ENCODE data around the gene NANS.
"Not testable (repeated sequence)": the region's sequence is repeated elsewhere in the genome, so short reads cannot be mapped to it uniquely, and the experiment has no call there.

NANS gene

DNA sequence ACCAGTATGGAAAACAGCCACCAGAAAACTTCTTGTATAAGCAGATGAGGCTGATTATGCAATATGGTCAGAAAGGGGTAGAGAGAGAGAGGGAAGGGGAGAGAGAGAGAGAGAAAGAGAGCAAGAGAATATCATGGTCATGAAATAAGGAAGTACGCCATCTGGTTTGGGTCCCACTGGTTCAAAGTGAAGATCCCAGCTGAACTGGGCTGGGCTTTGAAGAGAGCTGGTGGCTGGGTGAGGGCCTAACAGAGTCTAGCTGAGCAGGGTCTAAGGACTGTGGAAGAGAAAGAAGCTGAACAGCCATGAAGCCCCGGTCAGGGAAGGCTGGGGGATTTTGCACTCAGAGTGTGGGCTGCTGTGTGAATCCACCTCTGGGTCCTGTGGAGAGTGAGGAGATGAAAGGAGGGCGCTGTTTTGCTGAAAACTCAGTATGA is 47.9 kb downstream of the NANS start:
- peak; percentile 96 for DNase-seq

DNA sequence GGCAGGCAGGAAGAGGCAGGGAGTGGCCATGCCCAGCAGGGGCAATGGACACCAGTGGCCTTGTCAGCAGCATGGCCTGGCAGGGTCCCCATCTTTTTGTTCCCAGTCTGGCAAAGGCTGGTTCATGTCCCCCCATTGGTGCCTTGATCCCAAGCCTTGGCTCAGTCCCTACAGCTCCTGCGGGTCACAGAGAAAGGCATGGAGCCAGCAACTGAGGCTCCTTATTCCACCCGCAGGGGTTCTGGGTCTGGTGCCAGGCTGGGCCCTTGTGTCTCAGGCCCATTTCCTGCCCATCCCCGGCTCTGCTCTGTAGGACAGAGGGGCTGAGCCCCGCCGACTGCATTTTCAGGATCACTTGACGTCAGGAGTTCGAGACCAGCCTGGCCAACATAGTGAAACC is 48.5 kb downstream of the NANS start:
- no peak for DNase-seq

DNA sequence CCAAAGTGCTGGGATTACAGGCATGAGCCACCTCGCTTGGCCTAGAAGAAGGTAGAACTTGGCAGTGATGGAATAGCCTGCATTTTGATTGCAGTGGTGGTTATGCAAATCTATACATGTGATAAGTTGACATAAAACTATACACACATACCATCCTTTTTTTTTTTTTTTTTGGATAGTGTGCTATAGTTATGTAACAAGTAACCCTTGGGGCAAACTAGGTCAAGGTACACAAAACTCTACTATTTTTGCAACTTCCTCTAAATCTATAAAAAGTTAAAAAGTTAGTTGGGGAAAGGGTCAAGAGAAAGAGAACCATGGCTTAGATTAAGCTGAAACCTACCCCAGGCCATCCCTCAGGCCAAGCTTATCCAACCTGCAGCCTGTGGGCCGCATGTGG is 51.4 kb downstream of the NANS start:
- no peak for DNase-seq

DNA sequence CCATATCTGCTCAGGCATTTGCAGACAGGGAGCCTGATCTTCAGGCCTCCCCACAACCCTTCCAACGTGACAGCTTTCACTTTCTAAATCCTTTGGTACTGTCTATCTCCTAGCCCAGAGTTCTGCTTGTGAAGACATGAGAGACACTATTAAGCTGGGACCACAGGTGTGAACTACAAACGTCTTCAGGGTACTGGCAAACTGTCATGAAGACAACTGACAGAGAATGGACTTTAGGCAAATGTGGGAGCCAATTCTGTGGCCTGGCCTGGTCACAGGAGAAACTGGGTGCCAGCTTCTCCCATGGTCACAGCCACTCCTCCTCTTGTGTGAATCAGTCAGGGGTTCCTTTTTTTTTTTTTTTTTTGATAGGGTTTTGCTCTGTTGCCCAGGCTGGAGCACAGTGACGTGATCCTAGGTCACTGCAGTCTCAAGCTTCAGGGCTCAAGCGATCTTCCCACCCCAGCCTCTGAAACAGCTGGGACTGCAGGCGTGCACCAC is 52.0 kb downstream of the NANS start:
- DNase-seq, result no peak

DNA sequence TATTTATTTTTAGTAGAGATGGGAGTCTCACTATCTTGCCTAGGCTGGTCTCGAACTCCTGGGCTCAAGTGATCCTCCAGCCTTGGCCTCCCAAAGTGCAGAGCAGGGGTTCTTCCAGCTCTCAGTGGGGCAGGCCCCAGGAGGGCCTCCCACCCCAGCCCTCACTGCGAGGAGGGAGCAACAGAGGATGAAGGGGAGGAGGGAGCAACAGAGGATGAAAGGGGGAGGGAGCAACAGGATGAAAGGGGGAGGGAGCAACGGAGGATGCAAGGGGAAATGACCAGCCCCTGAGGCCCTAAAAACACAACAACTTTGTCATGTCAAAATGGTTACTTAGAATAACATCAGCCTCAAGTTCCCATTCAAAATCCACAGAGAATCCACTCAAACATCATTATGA is 52.5 kb downstream of the NANS start:
- no peak for DNase-seq

DNA sequence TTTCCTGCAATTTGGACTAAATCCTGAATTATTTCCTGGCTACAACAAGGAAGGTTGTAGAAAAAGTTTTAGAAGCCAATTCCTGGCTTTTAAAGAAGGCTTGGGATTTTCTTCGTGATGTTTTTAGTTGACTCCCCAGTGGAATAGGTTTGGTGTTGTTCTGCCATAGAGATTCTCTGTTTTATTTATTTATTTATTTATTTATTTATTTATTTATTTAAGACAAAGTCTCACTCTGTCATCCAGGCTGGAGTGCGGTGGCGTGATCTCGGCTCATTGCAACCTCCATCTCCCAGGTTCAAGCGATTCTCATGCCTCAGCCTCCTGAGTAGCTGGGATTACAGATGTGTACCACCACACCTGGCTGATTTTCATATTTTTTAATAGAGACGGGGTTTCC is 60.6 kb downstream of the NANS start:
- not testable (repeated sequence) for DNase-seq

DNA sequence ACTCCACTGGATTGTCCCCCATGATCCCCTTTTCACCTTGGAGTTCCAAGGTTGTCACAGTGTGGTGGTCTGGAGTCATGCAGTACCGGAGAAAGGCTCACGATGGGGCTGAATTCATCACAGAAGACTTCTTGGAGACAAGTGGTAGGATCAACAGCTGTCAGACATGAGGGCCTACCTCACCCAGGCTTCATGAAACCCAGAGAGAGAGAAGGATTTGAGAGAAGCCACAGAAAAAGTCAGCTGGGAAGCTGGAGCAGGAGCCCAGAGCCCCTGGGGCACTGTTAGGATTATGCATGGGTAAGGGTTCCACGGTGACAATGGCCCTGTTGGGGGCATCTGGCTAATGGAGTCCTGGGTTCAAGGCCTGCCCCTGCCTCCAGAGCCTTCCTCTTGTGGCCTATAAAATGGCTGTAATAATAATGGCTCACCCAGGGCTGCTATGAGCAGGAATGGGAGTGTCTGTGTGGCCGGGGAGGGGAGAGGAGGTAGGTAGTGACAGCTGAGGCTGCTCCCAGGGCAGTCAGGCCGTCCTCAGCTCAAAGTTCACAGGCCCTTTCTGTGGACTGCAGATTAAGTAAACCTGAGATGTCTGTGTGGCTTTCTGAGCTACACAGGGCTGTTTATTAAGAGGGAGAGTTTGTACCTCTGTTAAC is 61.6 kb downstream of the NANS start:
- DNase-seq, result peak; percentile 61

DNA sequence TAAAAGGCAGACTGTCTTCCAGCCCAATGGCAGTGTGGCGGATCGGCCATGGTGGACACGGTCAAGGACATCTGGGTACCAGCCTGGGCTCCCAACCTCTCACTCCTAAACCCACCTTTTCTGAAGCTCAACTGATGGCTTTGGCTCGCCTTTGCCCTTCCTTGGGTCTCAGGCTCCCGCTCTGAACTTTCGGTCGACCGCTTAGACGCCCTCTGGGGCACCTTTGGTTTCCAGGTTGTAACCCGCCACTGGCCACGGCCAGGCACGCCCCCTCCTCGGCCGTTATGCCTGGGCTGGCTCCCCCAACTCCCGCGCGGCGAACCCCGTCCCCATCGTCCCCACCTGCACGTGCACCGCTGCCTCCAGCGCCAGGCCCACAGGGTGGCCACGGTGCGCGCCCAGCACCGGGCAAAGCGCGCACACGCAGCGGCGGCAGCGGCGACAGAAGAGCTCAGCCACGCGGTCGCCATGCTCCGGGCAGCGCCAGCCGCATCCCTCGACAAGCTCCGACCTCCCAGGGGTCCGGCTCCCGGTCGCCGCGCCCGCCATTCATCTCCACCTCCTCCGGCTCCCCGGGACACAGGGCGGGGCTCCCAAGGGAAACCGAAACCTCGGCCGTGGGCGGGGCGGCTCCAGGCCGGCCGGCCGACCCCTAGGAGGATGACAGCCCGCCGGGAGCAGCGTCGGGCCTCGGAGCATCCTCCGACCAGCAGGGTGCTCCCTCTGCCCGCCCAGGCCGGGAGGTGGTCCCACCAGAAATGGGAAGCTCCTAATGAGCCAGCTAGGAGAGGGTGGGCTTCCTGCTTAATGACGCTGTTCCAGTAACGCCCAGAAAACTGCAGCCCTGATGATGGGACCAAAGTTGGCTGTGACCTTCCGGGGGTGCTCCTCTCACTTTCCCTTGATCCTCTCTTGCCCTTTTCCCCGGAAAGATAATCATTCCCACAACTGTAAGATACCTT is 62.4 kb downstream of the NANS start, which contains the start of gene TRIM14:
Gene TRIM14, minus strand, starts transcription at position 583 of the 962 bp plus-strand sequence. Its CDS starts 34 bp downstream, at position 549.
- DNase-seq, result peak; percentile 52

DNA sequence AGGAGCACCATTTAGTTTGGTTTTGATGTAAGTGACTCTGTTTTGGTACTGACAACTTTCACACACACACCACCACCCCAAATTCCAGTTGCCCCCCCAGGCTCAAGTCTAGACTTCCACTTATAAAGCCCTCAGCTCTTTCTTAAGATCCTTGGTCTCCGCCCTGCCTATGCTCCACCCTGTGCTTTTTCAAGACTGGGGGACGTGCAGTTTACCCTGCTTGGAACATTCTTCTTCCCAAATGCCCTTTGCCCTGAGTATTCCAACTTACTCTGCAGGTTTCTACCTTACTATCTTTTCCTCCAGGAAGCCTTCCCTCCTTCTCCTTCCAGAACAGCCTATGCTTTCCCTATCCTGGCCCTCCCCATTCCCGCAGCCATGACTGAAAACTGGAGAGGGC is 63.9 kb downstream of the NANS start:
- no peak for DNase-seq

DNA sequence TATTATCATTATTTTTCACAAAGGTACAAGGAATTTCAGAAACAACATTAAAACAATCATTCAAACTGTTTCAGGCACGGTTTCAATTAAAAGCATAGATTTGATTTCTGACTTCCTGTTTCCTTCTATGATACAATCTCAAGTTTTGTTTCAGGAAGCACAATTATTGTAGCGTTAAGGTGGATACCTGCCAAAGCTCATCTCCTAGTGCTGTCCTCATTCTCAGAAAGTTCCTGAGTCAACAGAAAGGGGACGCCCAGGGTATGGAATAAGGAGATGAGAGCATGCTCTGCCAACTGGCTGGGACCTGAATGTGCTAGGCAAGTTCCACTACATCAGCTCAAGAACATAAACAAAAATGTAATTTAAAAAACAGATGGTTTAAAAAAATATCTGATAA is 64.5 kb downstream of the NANS start:
- DNase-seq, result peak; percentile 56

DNA sequence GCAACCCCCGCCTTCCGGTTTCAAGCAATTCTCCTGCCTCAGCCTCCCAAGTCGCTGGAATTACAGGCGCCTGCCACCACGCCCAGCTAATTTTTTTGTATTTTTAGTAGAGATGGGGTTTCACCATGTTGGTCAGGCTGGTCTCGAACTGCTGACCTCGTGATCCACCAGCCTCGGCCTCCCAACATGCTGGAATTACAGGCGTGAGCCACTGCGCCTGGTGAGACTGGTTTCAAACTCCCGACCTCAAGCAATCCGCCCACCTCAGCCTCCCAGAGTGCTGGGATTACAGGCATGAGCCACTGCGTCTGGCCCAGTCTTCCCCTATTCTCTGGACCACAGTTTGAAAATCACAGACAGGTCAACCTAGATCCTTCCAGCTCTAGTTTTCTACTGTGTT is 67.6 kb downstream of the NANS start:
- DNase-seq, result not testable (repeated sequence)

DNA sequence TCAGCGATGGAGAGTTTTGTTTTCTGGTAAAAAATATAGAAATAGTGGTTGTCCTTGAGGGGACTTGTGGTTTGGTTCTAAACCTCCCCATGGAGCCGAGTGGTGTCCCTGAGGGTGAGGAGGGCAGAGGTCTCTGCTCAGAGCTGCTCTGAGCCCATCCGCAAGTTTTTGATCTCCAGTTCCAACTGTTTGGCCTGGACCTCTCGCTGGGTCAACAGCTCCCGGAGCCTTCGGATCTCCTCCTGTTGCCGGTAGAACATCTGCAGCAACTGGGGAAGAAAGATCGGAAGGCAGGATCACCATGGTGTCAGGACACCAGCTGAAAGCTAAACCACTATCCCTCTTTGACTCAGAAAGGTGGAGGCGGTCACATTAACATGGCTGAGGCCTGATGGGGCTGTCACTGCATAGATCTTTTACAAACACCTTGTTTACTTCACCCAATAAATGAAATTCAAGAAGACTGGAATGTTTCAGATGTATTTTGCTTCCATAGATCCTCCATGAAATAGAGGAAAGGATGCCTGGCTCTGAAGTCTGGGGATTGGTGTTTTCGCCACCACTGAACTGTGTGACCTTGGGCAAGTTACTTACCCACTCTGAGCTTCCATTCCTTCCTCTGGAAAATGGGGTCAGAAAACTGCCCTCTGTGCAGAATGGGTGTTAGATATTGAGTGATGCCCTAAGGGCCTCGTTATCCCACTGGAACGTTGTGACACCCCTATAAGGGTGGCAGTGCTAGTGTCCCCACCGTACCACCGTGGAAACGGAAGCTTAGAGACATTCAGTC is 68.3 kb downstream of the NANS start:
- DNase-seq, result no peak

DNA sequence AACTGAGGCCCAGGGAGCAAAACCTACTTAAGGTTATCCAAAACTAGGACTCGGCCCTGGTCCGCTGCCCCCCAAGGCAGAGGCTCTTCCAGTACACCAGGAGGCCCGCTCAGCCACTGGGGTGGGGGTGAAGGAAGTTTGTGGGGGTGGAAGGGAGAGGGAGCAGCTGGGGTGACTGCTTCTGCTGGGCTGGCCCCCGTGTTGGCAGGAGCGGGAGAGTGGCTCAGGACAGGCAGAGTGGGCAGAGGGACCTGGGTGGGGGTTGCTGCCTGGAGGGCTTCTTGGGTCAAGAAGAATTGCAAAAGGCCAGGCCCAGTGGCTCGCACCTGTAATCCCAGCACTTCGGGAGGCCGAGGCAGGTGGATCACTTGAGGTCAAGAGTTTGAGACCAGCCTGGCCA is 70.7 kb downstream of the NANS start:
- no peak for DNase-seq

DNA sequence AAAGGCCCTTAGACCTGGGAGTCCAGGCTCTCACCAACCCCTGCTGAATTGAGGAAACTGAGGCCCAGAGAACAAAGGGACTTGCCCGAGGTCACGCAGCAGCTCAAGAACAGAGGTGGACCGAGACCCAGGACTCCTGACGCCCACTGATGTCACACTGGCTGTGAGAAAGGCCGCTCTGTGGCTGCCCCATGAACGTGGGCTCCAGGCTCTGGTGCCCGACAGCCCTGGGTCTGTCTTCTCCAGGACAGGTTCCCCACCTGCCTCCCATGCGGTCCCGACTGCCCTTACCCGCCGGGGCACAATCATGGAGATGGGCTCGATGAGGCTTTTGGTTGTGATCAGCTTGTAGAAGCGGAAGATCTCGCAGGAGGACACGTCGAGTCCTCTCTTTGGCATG is 71.8 kb downstream of the NANS start:
- no peak for DNase-seq

DNA sequence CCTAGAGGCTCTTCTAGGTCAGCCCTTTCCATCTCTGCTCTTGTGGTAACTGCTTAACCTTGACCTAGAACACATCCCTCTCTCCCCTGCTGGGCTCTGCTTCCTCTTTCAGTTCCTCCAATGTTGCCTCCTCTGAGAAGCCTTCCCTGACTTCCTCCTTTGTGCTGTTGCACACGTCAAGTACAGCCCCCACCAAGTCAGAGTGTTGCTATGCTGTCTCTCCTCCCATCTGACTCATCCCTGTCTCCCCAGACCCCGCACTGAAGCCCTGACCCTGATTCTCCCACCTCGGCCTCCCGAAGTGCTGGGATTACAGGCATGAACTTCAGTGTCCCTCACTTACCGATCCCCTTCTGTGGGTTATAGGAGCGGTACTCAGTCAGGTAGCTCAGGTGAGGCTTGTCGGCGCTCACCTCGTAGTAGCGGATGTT is 72.9 kb downstream of the NANS start:
- peak; percentile 39 for DNase-seq

DNA sequence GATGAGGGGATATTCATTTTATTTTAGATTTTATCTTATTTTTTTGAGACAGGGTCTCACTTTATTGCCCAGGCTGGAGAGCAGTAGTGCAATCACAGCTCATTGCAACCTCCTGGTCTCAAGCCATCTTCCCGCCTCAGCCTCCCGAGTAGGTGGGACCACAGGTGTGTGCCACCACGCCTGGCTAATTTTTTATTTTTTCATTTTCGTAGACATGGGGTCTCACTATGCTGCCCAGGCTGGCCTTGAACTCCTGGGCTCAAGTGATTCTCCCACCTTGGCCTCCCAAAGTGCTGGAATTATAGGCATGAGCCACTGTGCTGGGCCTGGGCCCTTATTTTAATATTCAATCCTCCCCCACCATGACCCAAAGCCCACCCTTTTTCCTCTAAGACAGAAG is 73.5 kb downstream of the NANS start:
- not testable (repeated sequence) for DNase-seq

DNA sequence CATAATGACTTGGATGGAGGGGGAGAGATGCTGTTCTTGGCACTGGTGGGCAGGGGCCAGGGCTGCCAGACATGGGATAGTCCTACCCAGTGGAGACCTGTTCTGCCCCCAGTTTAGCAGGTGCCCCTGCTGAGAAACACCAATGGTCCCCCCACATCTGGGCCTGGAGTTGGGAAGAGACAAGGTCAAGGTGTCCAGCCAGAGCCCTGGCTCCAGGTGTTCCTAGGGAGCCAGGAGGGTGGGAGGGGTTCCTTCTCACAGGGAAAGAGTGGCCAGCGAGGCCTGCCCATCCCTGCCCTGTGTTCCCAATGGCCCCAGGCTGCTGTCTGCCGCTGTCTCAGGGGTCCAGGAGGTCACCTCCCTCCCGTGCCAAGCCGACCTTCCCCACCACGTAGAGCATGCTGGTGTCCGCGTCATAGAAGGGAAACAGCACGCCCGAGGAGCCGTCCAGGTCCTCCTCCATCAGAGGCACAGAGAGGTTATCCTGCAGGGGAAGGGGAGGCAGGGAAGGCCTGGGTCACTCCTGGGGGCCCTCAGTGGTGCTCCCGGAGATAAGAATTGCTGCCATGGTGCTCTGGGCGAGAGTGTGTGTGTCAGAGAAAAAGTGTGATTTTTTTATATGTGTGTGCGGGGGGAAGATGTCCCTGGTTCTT is 74.2 kb downstream of the NANS start:
- no peak for DNase-seq

DNA sequence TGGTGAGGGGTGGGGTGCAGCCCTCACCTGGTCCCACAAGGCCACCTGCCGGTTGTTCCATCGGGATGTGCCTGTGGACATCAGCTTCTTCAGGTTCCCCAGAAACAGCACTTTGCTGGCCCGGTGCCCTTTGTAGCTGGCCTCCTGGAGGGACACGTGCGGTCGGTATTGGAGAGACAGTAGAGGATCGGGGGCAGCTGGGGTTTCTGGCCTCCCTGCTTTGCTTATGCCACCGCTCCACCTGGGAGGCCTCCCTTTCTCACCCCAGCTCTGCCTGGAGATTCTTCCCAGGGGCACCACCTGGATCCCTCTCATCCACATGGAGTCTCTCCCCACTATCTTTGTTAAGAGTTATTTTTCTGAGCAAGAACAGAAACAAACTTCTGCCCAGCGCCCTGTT is 75.6 kb downstream of the NANS start:
- DNase-seq, result no peak

All from GF-D8 (cell line).